ENCODE measurements around the gene PGGHG. TPM values are rescaled to one million over a fixed set of nuclear protein-coding genes. Genes with fewer than 3 reads are reported as not detected.
A peak's percentile ranks its signal among the peaks of the same experiment; 100 is the strongest.
"Not testable (repeated sequence)": the region's sequence is repeated elsewhere in the genome, so short reads cannot be mapped to it uniquely, and the experiment has no call there.

Gene PGGHG
- total RNA-seq, 1 donor from 2014 or later, result 37.0 TPM

DNA sequence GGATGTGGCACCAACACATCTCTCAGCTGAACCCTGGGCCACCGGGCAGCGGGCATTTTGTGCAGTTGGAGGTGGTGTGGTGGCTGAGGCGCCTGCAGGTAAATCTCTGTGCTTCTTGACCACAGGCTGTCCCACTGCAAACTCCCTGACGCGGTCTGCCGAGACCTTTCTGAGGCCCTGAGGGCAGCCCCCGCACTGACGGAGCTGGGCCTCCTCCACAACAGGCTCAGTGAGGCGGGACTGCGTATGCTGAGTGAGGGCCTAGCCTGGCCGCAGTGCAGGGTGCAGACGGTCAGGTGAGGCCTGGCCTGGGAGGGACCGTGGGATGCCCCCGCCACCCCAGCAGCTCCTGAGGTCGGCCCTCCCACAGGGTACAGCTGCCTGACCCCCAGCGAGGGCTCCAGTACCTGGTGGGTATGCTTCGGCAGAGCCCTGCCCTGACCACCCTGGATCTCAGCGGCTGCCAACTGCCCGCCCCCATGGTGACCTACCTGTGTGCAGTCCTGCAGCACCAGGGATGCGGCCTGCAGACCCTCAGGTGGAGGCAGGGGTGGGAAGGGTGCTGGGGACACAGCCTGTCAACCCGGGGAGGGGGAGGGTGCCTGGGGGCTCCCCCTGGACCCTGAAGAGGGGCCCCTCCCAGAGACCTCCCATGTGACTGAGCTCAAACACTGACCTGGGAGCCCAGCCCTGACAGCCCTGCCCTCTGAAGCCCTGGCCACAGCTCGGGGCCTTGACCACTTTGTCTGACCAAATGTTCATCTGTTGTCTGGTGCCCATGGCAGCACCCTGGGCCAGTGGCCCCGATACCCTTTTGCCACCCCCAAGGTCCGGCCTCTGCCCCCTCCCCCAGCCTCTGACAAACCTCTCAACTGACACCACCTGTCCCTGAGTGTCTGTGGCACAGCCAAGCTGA, 4.6 kb upstream of the PGGHG start:
- peak; percentile 48 for DNase-seq (ENCODE audit: low spot score)
- ATAC-seq, result no peak

DNA sequence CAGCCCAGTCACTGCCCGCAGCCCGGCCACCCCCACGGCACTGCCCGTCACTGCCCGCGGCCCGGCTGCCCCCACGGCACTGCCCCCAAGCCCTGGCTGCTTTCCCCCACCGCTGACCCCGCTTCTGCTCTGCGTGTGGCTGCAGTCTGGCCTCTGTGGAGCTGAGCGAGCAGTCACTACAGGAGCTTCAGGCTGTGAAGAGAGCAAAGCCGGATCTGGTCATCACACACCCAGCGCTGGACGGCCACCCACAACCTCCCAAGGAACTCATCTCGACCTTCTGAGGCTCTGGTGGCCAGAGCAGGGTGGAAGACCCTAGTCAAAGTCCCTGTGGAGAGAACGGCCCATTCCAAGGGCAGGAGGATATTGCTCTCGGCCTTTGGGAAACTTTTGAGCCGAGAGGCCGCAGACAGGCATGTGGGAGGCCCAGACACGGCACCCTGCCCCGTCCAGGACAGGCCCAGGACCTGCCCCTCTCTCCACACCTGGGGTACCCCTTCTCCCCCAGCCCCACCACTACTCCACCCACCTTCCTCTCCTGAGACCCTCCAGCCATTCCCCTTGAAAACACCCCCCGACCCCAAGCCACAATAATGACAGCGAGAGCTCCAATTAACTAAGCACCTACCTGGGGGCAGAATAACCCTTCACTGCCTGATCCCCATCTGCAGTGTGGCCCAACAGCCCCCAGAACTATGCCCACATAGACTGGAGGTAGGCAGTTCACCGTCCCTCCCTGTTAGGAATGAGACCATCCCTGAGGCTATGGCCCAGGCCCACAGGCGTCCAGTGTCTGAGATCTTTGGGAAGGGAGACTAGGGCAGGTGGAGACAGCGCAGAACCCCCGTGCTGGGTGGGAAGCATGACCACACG, 3.7 kb upstream of the PGGHG start:
- ATAC-seq (no peak), DNase-seq (ENCODE audit: low spot score) (peak; percentile 44)

DNA sequence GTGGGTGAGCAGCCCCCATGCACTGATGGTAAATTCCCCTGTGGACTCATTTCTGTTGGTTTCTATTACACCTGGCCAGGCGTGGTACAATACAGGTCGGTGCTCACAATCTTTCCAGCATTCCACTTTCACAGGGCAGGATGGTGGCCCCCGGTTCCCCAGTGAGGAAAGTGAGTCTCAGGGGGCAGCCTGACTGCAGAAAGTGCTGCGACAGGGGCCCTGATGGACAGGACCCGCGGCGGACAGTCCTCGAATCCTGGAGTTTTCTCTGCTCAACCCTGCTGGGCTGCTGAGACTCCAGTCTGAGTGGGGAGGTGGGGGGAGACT, 3.1 kb upstream of the PGGHG start:
- ATAC-seq, result no peak
- DNase-seq (ENCODE audit: low spot score), result peak; percentile 42

DNA sequence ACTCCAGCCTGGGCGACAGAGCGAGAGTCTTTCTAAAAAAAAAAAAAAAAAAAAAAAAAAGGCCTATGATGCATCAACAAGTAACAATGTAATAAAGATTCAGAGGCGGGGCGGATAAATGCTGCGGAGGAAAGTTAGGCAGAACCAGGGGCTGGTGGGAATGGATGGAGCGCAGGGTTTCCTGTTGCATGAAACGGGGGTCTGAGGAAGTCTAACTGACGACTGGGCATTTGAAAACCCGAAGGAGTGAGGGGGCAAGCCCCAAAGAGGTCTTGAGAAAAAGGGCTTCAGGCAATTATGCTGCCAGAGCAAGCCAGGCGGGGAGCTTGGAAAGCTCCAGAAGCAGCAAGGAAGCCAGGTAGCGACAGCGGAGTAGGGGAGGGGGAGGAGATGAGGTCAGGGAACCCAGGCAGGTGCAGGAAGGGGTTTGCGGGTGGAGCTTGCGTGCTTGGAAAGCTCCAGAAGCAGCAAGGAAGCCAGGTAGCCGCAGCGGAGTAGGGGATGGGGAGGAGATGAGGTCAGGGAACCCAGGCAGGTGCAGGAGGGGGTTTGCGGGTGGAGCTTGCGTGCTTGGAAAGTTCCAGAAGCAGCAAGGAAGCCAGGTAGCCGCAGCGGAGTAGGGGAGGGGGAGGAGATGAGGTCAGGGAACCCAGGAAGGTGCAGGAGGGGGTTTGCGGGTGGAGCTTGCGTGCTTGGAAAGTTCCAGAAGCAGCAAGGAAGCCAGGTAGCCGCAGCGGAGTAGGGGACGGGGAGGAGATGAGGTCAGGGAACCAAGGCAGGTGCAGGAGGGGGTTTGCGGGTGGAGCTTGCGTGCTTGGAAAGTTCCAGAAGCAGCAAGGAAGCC, 1.7 kb upstream of the PGGHG start:
- DNase-seq (ENCODE audit: low spot score), result peak; percentile 46

DNA sequence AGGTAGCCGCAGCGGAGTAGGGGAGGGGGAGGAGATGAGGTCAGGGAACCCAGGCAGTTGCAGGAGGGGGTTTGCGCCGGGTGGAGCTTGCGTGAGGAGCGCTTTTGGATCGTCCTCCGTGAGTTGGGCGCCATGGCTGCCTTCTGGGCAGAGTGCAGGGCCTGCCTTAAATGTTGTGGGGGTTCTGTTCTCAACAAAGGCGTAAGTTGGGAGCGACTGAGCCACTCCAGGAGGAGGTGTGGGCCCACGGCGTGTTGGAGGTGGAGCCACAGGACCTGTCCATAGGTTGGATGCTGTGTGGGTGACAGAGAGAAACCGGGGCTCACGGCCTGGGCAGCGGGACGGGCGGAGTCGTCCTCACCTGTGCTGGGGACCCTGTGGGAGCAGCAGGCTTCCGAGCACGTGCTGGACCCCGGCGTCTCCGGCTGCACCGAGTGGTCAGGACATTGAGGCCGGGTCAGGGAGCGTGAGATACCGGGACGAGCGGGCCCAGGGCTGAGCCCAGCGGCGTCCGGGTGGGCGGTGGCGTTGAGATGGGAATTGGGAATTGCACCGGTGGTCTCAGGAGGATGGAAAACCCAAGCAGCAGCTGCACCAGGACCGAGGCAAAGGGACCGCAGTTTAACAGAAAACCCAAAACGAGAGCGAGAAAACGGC, 977 bp upstream of the PGGHG start:
- DNase-seq (ENCODE audit: low spot score) (peak; percentile 63), ATAC-seq (peak; percentile 28)

More for the DNA sequence above, 1.7 kb upstream of the PGGHG start:
- ATAC-seq, result not testable (repeated sequence)

DNA sequence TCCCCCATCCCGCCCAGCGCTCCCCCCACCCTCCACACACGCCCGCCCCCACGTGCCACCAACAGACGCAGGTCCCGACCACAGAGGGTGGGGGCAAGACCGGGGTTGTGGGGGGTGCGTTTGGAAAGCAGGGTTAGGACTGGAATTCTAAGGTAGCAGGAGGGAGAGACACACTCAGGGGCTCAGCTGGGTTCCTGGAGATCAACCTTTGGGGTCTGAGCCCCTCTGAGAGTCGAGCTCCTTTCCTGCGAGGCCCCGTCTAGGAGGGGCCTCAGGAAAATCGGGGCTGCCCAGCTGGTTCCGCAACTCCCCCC, 429 bp downstream of the PGGHG start:
- peak; percentile 45 for DNase-seq (ENCODE audit: low spot score)
- no peak for ATAC-seq

DNA sequence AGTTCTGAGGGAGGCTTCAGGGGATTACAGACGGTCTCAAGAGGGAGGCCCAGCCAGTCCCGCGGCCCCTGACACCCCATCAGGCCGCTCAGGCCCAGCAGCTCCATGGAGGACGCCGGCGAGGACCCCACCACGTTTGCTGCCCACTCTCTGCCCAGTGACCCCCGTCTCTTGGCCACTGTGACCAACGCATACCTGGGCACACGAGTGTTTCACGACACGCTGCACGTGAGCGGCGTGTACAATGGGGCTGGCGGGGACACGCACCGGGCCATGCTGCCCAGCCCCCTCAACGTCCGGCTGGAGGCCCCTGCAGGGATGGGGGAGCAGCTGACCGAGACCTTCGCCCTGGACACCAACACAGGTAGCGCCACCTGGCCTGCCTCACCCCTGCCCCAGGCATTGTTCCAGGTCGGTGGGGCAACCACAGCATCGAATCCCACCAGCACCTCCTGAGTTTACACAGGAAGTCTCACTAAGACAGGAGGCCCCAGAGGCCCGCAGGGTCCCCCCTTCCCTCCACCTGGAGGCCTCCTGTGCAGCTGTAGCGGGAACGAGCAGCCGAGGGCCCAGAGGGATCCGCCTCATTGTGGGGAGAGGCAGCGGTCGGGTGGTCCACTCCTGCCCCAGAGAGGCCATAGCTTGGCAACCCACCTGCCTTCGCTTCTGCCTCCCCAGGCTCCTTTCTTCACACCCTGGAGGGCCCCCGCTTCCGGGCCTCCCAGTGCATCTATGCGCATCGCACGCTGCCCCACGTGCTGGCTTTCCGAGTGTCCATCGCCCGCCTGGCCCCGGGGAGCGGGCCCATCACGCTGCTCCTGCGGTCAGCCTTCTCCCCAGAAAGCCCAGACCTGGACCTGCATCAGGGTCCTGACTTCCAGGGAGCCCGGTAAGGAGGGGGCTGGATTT, 1.0 kb downstream of the PGGHG start:
- no peak for DNase-seq (ENCODE audit: low spot score)
- ATAC-seq, result no peak

DNA sequence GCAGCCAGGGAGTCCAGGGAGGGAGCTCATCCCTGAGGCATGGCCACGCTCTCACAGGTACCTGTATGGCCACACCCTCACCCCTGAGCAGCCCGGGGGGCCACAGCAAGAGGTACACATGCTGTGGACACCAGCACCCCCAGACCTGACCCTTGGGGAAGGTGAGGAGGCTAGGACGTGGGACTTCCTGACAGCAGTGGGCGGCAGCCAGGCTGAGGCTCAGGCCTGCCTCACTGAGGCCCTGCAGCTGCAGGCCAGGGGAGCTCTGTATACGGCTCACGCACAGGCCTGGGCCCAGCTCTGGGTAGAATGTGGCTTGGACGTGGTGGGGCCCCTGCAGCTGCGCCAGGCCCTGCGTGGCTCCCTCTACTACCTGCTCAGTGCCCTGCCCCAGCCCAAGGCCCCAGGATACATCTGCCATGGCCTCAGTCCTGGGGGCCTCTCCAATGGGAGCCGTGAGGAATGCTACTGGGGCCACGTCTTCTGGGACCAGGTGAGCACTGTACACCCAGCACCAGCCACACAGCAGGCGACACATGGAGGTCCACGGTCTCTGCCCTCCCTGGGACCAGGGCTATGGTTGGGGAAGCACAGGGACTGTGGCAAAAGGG, 1.8 kb downstream of the PGGHG start:
- no peak for ATAC-seq
- DNase-seq (ENCODE audit: low spot score), result no peak

DNA sequence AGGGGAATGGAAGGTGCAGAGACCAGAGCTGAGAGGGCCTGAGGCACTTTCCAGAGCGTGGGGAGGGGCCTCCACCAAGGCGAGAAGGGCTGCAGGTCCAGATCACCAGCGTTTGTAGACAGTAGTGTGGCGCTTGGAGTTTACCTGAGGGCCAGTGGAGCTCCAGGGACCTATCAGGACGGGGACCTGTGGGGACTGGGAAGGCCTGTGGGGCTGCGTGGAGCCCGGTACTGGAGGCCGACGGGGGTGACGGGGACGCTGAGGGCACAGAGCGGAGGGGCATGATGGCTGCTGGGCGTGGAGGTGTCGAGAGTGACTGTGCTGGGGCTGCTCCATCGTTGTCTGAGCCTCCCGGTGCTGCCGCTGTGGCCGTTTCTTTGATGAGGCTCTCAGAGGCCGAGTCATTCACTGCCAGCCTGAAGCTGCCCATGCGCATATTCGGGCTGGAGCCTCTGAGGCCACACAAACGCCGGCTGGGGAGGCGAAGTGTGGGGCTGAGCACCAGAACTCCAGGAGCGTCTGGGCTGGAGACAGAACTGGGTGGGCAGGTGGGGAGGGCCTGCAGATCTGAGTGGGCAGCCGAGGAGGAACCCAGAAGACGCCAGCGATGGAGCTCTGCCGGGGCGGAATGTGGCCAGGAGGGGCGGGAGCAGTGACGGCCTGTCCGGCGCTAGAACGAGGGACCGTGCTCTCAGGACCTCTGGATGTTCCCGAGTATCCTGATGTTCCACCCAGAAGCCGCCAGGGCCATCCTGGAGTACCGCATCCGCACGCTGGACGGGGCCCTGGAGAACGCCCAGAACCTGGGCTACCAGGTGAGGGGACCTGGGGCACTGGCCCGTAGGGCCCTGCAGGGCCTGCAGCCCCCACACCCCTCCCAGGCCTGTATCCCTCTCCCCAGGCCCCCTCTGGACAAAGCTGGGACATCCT, 2.6 kb downstream of the PGGHG start:
- no peak for ATAC-seq
- DNase-seq (ENCODE audit: low spot score), result no peak

DNA sequence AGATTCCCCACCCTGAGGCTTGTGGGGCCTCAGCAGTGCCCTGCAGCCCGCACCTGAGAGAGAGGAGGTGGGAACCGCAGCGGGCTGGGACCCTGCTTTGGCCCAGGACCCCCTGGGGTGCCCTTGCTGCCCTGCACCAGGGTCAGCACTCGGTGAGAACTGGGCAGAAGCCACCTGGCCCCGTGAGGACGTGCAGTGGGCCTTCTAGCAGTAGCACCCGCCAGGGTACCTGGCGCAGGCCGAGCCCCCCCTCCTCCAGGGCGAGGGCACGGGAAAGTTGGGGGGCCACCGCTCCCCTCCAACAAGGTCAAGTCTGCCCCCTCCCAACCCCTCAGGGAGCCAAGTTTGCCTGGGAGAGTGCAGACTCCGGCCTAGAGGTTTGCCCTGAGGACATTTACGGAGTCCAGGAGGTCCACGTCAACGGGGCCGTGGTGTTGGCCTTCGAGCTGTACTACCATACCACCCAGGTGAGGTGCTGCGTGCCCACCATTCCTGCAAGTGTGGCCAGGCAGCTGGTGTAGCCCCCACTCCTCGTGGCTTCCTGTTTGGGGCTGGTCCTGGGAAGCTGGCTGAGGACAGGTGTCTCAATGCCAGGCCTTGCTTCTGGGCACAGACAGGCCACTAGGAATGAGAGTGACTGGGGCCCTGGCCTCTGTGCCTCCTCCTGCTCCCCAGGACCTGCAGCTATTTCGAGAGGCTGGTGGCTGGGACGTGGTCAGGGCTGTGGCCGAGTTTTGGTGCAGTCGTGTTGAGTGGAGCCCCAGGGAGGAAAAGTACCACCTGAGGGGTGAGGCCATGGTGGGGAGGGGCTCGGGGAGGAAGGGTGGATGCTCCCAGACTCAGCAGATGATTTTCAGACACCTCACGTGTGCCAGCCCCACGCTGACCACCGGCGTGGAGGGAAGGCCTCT, 3.5 kb downstream of the PGGHG start:
- ATAC-seq, result no peak
- DNase-seq (ENCODE audit: low spot score), result no peak

DNA sequence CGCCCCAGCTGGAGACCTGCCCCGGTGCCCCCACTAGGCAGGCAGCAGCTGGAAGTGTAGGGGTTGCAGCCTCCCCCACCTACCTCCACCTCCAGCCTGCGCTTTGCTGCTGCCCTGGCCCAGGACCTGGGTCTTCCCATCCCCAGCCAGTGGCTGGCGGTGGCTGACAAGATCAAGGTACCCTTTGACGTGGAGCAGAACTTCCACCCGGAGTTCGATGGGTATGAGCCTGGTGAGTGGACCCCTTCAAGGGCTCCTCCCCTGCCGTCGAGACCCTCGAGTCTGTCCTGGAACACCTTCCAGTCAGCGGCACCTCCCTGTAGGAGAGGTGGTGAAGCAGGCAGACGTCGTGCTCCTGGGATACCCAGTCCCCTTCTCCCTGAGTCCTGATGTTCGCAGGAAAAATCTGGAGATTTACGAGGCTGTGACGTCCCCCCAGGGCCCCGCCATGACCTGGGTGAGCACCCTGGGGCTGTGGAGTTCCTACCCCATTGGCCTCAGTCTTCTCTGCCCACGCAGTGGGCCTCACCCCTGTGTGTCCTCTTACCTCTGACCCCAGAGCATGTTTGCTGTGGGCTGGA, 4.4 kb downstream of the PGGHG start:
- ATAC-seq (no peak), DNase-seq (ENCODE audit: low spot score) (no peak)

DNA sequence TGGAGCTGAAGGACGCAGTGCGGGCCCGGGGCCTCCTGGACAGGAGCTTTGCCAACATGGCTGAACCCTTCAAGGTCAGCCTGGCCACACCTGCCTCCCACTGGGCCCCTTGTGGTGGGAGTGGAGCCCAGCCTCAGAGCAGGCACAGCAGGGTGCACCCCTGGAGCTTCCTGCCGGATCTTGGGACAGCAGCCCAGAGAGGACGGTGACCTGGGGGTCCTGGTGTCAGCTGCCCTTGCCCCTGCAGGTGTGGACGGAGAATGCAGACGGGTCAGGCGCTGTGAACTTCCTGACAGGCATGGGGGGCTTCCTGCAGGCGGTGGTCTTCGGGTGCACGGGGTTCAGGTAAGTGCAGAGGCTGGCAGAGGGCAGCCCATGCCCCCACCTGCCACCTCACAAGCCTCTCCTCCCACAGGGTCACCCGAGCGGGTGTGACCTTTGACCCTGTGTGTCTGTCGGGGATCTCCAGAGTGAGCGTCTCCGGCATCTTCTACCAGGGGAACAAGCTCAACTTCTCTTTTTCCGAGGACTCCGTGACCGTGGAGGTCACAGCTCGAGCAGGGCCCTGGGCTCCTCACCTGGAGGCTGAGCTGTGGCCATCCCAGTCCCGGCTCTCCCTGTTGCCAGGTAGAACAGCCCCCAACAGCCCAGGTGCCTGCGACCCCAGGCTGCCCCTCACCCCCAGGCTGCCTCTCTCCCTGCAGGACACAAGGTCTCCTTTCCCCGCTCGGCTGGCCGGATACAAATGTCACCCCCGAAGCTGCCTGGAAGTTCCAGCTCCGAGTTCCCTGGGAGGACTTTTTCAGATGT, 5.1 kb downstream of the PGGHG start:
- no peak for ATAC-seq
- DNase-seq (ENCODE audit: low spot score), result no peak

DNA sequence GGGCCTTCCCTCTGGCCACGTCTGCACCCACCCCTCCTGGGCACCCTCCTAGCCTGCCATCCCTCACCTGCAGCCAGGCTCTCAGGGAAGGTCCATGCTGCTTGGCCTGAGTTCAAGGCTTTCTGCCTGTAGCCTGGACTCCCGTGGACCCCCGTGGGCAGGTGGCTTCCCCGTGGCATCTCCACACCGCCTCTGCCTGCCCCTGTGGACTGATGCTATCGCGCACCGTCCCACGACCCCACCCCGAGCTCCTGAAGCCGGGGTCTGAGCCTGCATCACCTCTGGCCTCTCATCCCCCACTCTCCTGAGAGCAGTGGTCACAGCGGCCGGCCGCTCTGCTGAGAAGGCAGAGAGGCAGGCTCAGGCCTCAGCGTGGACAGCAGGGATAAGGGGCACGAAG, 5.9 kb downstream of the PGGHG start:
- no peak for ATAC-seq
- no peak for DNase-seq (ENCODE audit: low spot score)

DNA sequence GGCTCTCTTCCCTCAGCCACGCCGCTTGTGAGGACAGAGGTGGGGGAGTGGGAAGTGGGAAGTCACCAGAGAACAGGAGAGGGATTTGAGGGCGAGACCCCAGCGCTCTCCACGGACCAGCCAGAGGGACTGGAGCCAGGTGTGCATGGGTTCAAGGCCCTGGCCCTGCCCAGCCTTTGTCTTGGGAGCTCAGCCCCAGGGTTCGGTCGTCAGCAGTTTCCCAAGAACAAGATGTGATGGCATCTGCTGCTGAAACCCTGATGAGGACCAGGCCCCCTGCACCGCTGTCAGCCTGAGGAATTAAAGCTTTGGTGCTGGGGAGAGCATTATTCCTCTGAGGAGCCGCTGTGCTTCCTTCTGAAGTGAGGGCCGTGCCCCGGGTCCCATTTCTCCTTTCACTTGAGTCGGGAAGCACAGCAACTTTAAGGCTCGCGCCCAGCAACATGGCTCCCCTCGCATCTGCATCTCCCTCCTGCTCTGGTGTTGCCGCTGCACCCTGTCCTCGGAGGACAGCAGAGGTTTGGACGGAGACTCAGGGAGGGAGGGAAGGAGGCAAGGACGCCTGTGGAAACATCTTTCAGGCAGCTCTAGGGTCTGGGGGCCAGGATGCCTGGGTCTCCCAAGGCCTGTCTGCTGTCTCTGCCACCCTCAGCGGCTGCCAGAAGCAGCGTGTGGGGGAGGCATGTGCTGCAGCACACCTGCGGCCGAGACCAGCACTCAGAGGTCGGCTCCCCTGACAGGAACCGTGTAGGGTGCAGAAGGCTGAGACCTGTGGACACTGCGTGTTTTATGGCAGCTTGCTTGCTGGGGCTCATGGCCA, 6.6 kb downstream of the PGGHG start:
- no peak for ATAC-seq
- DNase-seq (ENCODE audit: low spot score), result no peak

Measured in left lobe of liver (tissue), 2 donors.